ENCODE measurements around the gene ATP1B3.

Gene ATP1B3

DNA sequence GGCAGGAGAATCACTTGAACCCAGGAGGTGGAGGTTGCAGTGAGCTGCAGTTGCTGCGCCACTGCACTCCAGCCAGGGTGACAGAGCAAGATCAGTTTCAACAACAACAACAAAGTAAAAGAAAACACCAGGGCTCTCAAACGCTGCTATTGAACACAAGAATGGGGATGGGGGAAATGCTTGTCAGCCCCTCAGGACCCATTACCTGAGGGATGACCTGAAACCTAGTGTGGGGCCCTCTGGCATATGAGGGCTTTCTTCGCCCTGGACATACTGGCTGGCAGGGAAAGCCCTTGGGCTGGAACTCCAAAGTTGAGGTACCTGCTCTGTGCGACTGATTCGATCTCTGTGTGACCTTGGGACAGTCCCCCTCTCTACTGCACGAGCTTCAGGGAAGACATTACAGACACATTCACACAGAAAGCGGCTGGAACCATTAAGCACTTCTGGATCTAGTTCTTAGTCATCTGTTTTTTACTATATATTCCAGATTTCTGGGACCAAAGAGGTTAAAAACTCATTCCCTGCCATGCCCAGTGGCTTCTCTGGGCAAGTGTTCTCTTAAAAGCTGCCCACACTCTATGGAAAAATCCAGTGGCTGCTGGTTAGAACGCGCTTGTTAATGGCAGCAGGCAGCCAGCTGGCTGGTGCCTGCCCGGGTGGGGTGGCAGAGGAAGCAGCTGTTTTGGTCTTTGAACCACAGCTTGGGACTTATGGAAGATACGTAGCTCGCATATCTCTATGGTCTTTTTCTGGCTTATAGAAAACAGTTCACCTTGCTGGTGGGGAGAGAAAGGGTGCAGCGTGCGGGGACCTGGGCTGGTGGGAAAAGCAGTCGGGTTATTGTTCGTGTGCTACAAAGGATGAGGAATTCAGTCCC, 57.2 kb downstream of the ATP1B3 start:
- DNase-seq (ENCODE audit: extremely low spot score) = no peak
- CTCF ChIA-PET = interaction anchor here (1.2 to 1.5 kb wide), 3 partner anchors 9 to 20 kb away, joined by 3 to 7 read pairs (median 3); no protein-coding TSS in a partner anchor
- POLR2A ChIA-PET = interaction anchor here (0.5 kb wide), 1 partner anchor 193 kb away, joined by 3 read pairs; no protein-coding TSS in a partner anchor
- TF ChIP-seq, protein P1, sequence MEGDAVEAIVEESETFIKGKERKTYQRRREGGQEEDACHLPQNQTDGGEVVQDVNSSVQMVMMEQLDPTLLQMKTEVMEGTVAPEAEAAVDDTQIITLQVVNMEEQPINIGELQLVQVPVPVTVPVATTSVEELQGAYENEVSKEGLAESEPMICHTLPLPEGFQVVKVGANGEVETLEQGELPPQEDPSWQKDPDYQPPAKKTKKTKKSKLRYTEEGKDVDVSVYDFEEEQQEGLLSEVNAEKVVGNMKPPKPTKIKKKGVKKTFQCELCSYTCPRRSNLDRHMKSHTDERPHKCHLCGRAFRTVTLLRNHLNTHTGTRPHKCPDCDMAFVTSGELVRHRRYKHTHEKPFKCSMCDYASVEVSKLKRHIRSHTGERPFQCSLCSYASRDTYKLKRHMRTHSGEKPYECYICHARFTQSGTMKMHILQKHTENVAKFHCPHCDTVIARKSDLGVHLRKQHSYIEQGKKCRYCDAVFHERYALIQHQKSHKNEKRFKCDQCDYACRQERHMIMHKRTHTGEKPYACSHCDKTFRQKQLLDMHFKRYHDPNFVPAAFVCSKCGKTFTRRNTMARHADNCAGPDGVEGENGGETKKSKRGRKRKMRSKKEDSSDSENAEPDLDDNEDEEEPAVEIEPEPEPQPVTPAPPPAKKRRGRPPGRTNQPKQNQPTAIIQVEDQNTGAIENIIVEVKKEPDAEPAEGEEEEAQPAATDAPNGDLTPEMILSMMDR (IDR thresholded peaks at IDR 0.05; ENCODE audit: control extremely low read depth, extremely low read depth, low read depth, missing control alignments) = no peak

- TF ChIP-seq, protein P1 (IDR thresholded peaks at IDR 0.05; ENCODE audit: control extremely low read depth, extremely low read depth, low read depth, missing control alignments) = no peak
- ChIA-PET CTCF (interaction anchor here (1.2 to 1.5 kb wide), 2 partner anchors 10 to 21 kb away, joined by 3 to 7 read pairs; no protein-coding TSS in a partner anchor), POLR2A (interaction anchor here (0.5 to 0.6 kb wide), 2 partner anchors 20 to 194 kb away, joined by 3 to 7 read pairs; no protein-coding TSS in a partner anchor)
- no peak for DNase-seq (ENCODE audit: extremely low spot score)
Measured at GRCh38 chr3:141934354-141934753, 57.9 kb downstream of the ATP1B3 start.

GRCh38 chr3:141938011-141938500, 61.6 kb downstream of the ATP1B3 start:
- CTCF ChIA-PET = interaction anchor here (1.0 kb wide), 1 partner anchor 8 kb away, joined by 4 read pairs; no protein-coding TSS in a partner anchor
- DNase-seq (ENCODE audit: extremely low spot score) = no peak
- POLR2A ChIA-PET = no interaction called here
- TF ChIP-seq, protein P1 (IDR thresholded peaks at IDR 0.05; ENCODE audit: control extremely low read depth, extremely low read depth, low read depth, missing control alignments) = no peak

DNA sequence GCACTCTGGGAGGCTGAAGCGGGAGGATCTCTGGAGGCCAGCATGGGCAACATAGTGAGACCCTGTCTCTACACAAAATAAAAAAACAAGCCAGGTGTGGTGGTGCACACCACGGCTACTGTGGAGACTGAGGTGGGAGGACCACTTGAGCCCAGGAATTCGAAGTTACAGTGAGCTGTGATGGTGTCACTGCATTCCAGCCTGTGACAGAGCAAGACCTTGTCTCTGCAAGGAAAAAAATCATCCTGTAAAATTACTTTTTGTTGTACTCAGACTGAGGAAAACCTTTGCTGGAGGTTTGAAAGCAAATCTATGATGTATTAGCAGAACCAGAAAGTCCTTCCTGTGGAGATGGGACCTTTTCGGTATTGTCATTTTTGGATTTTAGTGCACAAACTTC, 63.3 kb downstream of the ATP1B3 start:
- TF ChIP-seq, protein P1 (IDR thresholded peaks at IDR 0.05; ENCODE audit: control extremely low read depth, extremely low read depth, low read depth, missing control alignments) = no peak
- ChIA-PET POLR2A (no interaction called here), CTCF (interaction anchor here (1.2 kb wide), 1 partner anchor 15 kb away, joined by 3 read pairs; no protein-coding TSS in a partner anchor)
- no peak for DNase-seq (ENCODE audit: extremely low spot score)

DNA sequence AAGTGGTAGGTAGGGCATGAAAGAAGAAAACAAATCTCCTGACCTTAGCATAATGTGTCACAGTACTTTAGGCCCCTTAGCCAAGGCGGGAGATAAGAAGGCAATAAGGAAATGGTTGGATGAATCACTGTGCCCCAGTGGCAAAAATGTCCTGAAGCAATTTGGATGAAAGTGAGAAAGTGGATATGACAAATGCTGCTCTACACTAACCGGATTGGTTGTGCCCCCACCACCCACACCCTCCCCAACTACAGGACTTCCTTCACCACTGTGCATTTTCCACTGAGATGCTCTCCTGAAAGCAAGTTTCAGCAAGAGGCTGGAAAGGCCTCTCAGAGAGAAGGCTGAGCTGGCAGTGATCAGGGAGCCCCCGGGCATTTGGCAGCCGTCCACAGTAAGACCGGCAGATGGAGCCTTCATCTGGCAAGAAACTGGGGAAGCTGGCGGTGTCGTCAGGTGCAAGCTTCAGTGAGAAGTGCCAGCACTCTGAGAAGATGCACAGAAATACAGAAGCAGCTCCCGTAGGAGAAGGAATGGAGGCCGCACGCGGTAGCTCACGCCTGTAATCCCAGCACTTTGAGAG, 63.8 kb downstream of the ATP1B3 start:
- POLR2A ChIA-PET = no interaction called here
- no peak for DNase-seq (ENCODE audit: extremely low spot score)
- CTCF ChIA-PET = interaction anchor here (1.2 to 1.4 kb wide), 2 partner anchors 10 to 15 kb away, joined by 3 to 4 read pairs; no protein-coding TSS in a partner anchor
- TF ChIP-seq, protein P1 (IDR thresholded peaks at IDR 0.05; ENCODE audit: control extremely low read depth, extremely low read depth, low read depth, missing control alignments) = no peak

GRCh38 chr3:141941093-141941492, 64.7 kb downstream of the ATP1B3 start:
- ChIA-PET CTCF (interaction anchor here (1.4 kb wide), 1 partner anchor 10 kb away, joined by 4 read pairs; no protein-coding TSS in a partner anchor), POLR2A (interaction anchor here (0.6 kb wide), 1 partner anchor 297 kb away, joined by 6 read pairs; no protein-coding TSS in a partner anchor)
- DNase-seq (ENCODE audit: extremely low spot score) = no peak
- TF ChIP-seq, protein P1 (IDR thresholded peaks at IDR 0.05; ENCODE audit: control extremely low read depth, extremely low read depth, low read depth, missing control alignments) = no peak
